TTC549 (cell line): ENCODE results near the gene PRR5L.
"Not testable (repeated sequence)": the region's sequence is repeated elsewhere in the genome, so short reads cannot be mapped to it uniquely, and the experiment has no call there.

Experiments
- FAIRE-seq: peaks from 2 replicates; lab custom pipeline; 2012; peaks lifted over from hg19 to GRCh38; lab: Jason Lieb, UNC

PRR5L gene

DNA sequence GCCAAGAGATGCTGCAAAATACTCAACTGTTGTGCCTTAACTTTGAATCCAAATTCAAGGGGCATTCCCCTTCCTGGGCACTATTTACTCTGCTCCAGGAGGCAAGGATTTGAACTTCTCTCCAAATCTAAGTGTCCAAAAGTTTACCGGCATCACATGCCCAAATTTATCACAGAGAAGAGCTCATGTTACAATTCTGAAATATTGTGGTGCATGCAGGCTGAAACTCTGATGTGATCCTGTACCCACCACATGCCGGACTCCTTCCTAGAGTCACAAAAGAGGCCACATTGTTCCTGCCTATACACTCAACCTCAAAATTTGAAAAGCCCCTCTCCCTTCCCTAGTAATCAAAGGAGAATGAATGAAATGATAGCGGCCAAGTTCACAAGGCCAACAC is 212.7 kb downstream of the PRR5L start:
- FAIRE-seq: no peak

- FAIRE-seq: no peak
Observed at GRCh38 chr11:36509201-36509639, 213.1 kb downstream of the PRR5L start.

DNA sequence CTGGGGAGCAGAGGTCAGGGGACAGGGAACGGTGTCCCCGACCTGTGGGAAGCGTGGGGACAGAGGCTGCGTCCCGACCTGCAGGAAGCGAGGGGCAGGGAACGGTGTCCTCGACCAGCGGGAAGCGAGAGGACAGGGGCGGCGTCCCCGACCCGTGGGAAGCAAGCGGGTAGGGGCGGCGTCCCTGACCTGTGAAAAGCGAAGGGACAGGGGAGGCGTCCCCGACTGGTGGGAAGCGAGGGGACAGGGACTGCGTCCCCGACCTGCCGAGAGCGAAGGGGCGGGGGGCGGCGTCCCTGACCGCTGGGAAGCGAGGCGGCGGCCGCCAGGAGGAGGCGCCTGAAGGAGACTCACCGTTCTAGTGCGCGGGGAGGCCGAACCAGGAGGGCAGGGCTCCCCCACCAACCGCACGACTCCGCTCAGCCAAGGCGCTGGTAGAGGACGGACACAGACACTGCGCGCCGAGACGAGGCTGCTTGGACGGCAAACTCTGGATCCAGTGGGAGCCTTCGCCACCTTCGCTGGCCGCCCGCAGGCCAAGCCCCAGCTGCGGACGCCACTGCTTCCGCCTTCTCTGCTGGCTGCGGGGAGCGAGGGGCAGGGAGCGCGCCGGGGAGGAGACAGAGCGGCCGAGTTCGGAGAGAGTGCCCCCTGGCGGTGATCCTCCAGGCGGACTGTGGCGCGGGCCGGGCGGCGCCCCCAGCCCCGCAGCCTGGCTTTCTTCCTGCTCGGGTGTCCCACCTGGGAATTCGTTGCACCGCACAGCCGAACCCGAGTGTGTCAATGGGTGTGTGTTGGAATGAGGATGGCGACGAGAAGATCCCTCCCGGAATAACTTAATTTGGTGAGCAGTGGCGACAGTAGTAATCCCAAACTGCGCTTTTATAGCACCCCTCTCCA is 213.9 kb downstream of the PRR5L start, which contains the start of gene TRAF6:
Gene TRAF6, minus strand, starts transcription at position 579 of the 900 bp plus-strand sequence. CDS start 8,757 bp downstream, outside the sequence.
- no peak for FAIRE-seq

DNA sequence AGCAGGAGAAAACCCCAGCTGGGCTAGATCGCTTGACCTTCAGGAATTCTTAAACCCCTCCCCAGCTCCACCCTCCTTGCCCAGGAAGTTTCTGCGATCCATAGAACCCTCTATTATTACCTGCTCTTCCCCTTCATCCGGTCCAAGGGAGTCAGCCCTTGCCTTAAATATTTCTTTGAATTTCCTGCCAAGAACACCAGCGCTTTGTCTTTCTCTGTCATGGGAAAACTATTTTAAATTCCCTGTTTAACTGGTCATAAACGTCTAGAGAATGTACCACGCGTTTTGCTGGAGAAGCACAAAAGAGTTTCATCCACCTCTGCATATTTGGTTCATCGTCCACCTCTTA is 214.5 kb downstream of the PRR5L start:
- no peak for FAIRE-seq

- FAIRE-seq: not testable (repeated sequence)
Observed at GRCh38 chr11:36511062-36511461, 215.0 kb downstream of the PRR5L start.

- no peak for FAIRE-seq
Observed at GRCh38 chr11:36512016-36512415, 215.9 kb downstream of the PRR5L start.

GRCh38 chr11:36513965-36514364 is 217.9 kb downstream of the PRR5L start:
- no peak for FAIRE-seq
